Smooth muscle cell (in vitro differentiated cells): ENCODE results near the gene SUFU. TPM values are rescaled to one million over a fixed set of nuclear protein-coding genes. Genes with fewer than 3 reads are reported as not detected.
"Not testable (repeated sequence)": the region's sequence is repeated elsewhere in the genome, so short reads cannot be mapped to it uniquely, and the experiment has no call there.

Source experiments
- DNase-seq: peaks from one replicate; lab custom pipeline; 2025; ENCODE audit not compliant: unreplicated experiment; lab: John Stamatoyannopoulos, UW
- H2AFZ ChIP-seq: fragments of 200-600 bp; sonication (generic); 2 replicates; pipeline ENCODE4 v1.6.0; 2016; ENCODE audit warnings: antibody characterized with exemption, low read depth, mild to moderate bottlenecking
- H3F3A ChIP-seq: fragments of 200-600 bp; sonication (generic); 2 replicates; pipeline ENCODE4 v1.6.0; 2017; ENCODE audit warnings: antibody characterized with exemption, low read depth
- H3K27ac ChIP-seq: fragments of 200-600 bp; sonication (generic); 2 replicates; pipeline ENCODE4 v1.5.1; 2016; ENCODE audit warnings: low read depth, mild to moderate bottlenecking
- H3K27me3 ChIP-seq: fragments of 200-600 bp; sonication (generic); 2 replicates; pipeline ENCODE4 v1.6.1; 2016; ENCODE audit warnings: low read depth, mild to moderate bottlenecking
- H3K36me3 ChIP-seq: fragments of 200-600 bp; sonication (generic); 2 replicates; pipeline ENCODE4 v1.5.1; 2016; ENCODE audit warnings: low read depth
- H3K4me1 ChIP-seq: fragments of 200-600 bp; sonication (generic); 2 replicates; pipeline ENCODE4 v1.5.1; 2016; ENCODE audit warnings: low read depth
- H3K4me2 ChIP-seq: fragments of 200-600 bp; sonication (generic); 2 replicates; pipeline ENCODE4 v1.6.0; 2016; ENCODE audit warnings: mild to moderate bottlenecking
- H3K4me3 ChIP-seq: fragments of 200-600 bp; sonication (generic); 2 replicates; pipeline ENCODE4 v1.5.1; 2016; ENCODE audit warnings: mild to moderate bottlenecking
- H3K79me2 ChIP-seq: fragments of 200-600 bp; sonication (generic); 2 replicates; pipeline ENCODE4 v1.6.0; 2016; ENCODE audit warnings: low read depth, mild to moderate bottlenecking
- H3K9ac ChIP-seq: fragments of 200-600 bp; sonication (generic); 2 replicates; pipeline ENCODE4 v1.6.0; 2016; ENCODE audit warnings: low read depth
- H3K9me3 ChIP-seq: fragments of 200-600 bp; sonication (generic); replicated peaks from 2 replicates; pipeline ENCODE4 v1.5.1; 2016; ENCODE audit warnings: low read depth
- H4K20me1 ChIP-seq: fragments of 200-600 bp; sonication (generic); 2 replicates; pipeline ENCODE4 v1.6.0; 2016; ENCODE audit warnings: low read depth
- CTCF ChIP-seq: fragments of 200-600 bp; sonication (generic); IDR thresholded peaks from 2 replicates; pipeline ENCODE4 v1.5.1; 2017; ENCODE audit warnings: borderline replicate concordance, mild to moderate bottlenecking, antibody characterized with exemption; ENCODE audit not compliant: insufficient read depth, poor library complexity, severe bottlenecking
- WGBS: methylation state at CpG from one replicate; pipeline ENCODE4 v1.1.7; 2016; ENCODE audit warnings: low lambda C conversion rate; 5-methylcytosine and 5-hydroxymethylcytosine counted together
- polyA plus RNA-seq: library from polyadenylated mRNA; unstranded; fragments of >200 nt; fragmentation: Nextera tagmentation; extraction: Ambion mirVana; gene quantifications from 2 replicates; pipeline ENCODE4 v1.2.1, GENCODE V29; 2016
- total RNA-seq: library from RNA; depleted of rRNA; stranded (reverse); fragments of >200 nt; gene quantifications from 2 replicates; pipeline ENCODE4 v1.2.3, GENCODE V29; 2014

Gene SUFU
- total and polyA plus RNA-seq, 2 experiments from 2014 or later: 8.5 to 17.2 TPM

- H2AFZ ChIP-seq: no peak overlapping the region
- no peaks in the 10 kb centered on the region for H4K20me1 ChIP-seq
- no peak overlapping the region for H3K4me3 ChIP-seq
- no peaks in the 10 kb centered on the region for H3K27me3 ChIP-seq
- no peak overlapping the region for H3K9ac ChIP-seq
- no peaks in the 10 kb centered on the region for H3K9me3 ChIP-seq
- no peaks in the 10 kb centered on the region for H3K36me3 ChIP-seq
- H3K4me2 ChIP-seq: no peak overlapping the region
- WGBS: 87% methylated on average over 9 of the region's 9 CpGs
- H3K27ac ChIP-seq: no peak overlapping the region
- H3K4me1 ChIP-seq: peaks cover 24% of the 10 kb centered on the region
- TF ChIP-seq CTCF: no peak
- H3F3A ChIP-seq: peaks cover 11% of the 10 kb centered on the region
- DNase-seq: no peak
- no peaks in the 10 kb centered on the region for H3K79me2 ChIP-seq
These were observed 162.2 kb downstream of the SUFU start for GRCh38 chr10:102665904-102666509.

- not testable (repeated sequence) for H3K9me3 ChIP-seq, H4K20me1 ChIP-seq, H2AFZ ChIP-seq, H3F3A ChIP-seq, H3K27ac ChIP-seq, H3K4me2 ChIP-seq, H3K79me2 ChIP-seq, H3K27me3 ChIP-seq, H3K4me3 ChIP-seq, H3K36me3 ChIP-seq, DNase-seq, H3K9ac ChIP-seq
- H3K4me1 ChIP-seq: peaks cover 18% of the 10 kb centered on the region
- 98% methylated on average over 4 of the region's 4 CpGs for WGBS
These were observed 163.6 kb downstream of the SUFU start for GRCh38 chr10:102667411-102667810.

- Histone ChIP-seq H3K9me3 (no peaks in the 10 kb centered on the region), H4K20me1 (no peaks in the 10 kb centered on the region), H2AFZ (no peak overlapping the region), H3K27ac (no peak overlapping the region), H3K9ac (no peak overlapping the region), H3K79me2 (no peaks in the 10 kb centered on the region), H3K4me3 (no peak overlapping the region), H3K4me1 (peaks cover 21% of the 10 kb centered on the region), H3K4me2 (peak overlapping the region; percentile 76), H3K27me3 (no peaks in the 10 kb centered on the region), H3F3A (peaks cover 6% of the 10 kb centered on the region), H3K36me3 (no peaks in the 10 kb centered on the region)
- 83% methylated on average over 10 of the region's 10 CpGs for WGBS
- DNase-seq: no peak
- TF ChIP-seq CTCF: no peak
These were observed 164.7 kb downstream of the SUFU start for GRCh38 chr10:102668326-102669107.

GRCh38 chr10:102669206-102670064 is 165.7 kb downstream of the SUFU start:
- no peak for DNase-seq
- no peaks in the 10 kb centered on the region for H3K27me3 ChIP-seq
- H3K79me2 ChIP-seq: no peaks in the 10 kb centered on the region
- 39% methylated on average over 7 of the region's 7 CpGs for WGBS
- H3K36me3 ChIP-seq: no peaks in the 10 kb centered on the region
- H3K9me3 ChIP-seq: no peaks in the 10 kb centered on the region
- peak overlapping the region; percentile 76 for H3K4me2 ChIP-seq
- TF ChIP-seq CTCF: peak; percentile 39
- H3K4me3 ChIP-seq: no peak overlapping the region
- H3K4me1 ChIP-seq: peaks cover 30% of the 10 kb centered on the region
- no peak overlapping the region for H2AFZ ChIP-seq
- peaks cover 7% of the 10 kb centered on the region for H3F3A ChIP-seq
- no peak overlapping the region for H3K9ac ChIP-seq
- H3K27ac ChIP-seq: peak overlapping the region; percentile 79
- H4K20me1 ChIP-seq: no peaks in the 10 kb centered on the region
